WTC11 (cell line): ENCODE results near the gene SPATA13. TPM values are rescaled to one million over a fixed set of nuclear protein-coding genes. Genes with fewer than 3 reads are reported as not detected.

Experiments used
- ATAC-seq: fragments of 200-7000 bp; cut with Tn5 transposase; 2 replicates; pipeline ENCODE4 v1.10.0; 2021; ENCODE audit warnings: mild to moderate bottlenecking, moderate library complexity
- CTCF ChIA-PET: fragments of 300-600 bp; sonication (Branson Sonifier 250); formaldehyde crosslinking; loops from one replicate; lab custom pipeline; 2021; ENCODE audit warnings: antibody characterized with exemption; lab: Charles Lee
- POLR2A ChIA-PET: fragments of 350-600 bp; sonication (Branson Sonifier 250); formaldehyde crosslinking; loops from one replicate; lab custom pipeline; 2021; ENCODE audit warnings: antibody characterized with exemption; lab: Charles Lee
- DNase-seq: peaks from one replicate; pipeline ENCODE4 v3.0.0; 2021; ENCODE audit warnings: low spot score
- H3K27ac Mint-ChIP-seq: 2 replicates; pipeline ENCODE4 v1.8.0; 2021; ENCODE audit warnings: mixed read lengths
- H3K27me3 Mint-ChIP-seq: 2 replicates; pipeline ENCODE4 v1.8.0; 2021; ENCODE audit warnings: low read depth, mild to moderate bottlenecking, moderate library complexity, mixed read lengths
- H3K36me3 Mint-ChIP-seq: 2 replicates; pipeline ENCODE4 v1.8.0; 2021; ENCODE audit warnings: mixed read lengths
- H3K4me1 Mint-ChIP-seq: 2 replicates; pipeline ENCODE4 v1.8.0; 2022; ENCODE audit warnings: mixed read lengths
- H3K4me3 Mint-ChIP-seq: 2 replicates; pipeline ENCODE4 v1.8.0; 2021; ENCODE audit warnings: mild to moderate bottlenecking, moderate library complexity, mixed read lengths
- H3K9me3 Mint-ChIP-seq: 2 replicates; pipeline ENCODE4 v1.8.0; 2021; ENCODE audit warnings: mixed read lengths
- CREM ChIP-seq: sonication (generic); formaldehyde crosslinking; IDR thresholded peaks from 2 replicates; pipeline ENCODE4 v1.8.1; 2022; ENCODE audit warnings: mild to moderate bottlenecking, missing genetic modification reagents, moderate library complexity
- FOXJ3 ChIP-seq: sonication (generic); formaldehyde crosslinking; IDR thresholded peaks from 2 replicates; pipeline ENCODE4 v1.9.0; 2021; ENCODE audit warnings: missing genetic modification reagents, mild to moderate bottlenecking, borderline replicate concordance
- FOXP1 ChIP-seq: sonication (generic); formaldehyde crosslinking; IDR thresholded peaks from 2 replicates; pipeline ENCODE4 v1.8.0; 2022; ENCODE audit warnings: missing genetic modification reagents, mild to moderate bottlenecking, moderate library complexity, borderline replicate concordance
- GABPB1 ChIP-seq: sonication (generic); formaldehyde crosslinking; IDR thresholded peaks from 2 replicates; pipeline ENCODE4 v1.8.1; 2023; ENCODE audit warnings: mild to moderate bottlenecking, missing genetic modification reagents
- HMGA2 ChIP-seq: fragments of 250-450 bp; sonication (Bioruptor Pico); IDR thresholded peaks from 2 replicates; pipeline ENCODE4 v1.4.0; 2021; ENCODE audit warnings: mild to moderate bottlenecking, moderate library complexity
- IRF2 ChIP-seq: sonication (generic); formaldehyde crosslinking; IDR thresholded peaks from 2 replicates; pipeline ENCODE4 v1.8.0; 2022; ENCODE audit warnings: low read depth, missing genetic modification reagents, borderline replicate concordance
- MYBL2 ChIP-seq: sonication (generic); formaldehyde crosslinking; IDR thresholded peaks from 2 replicates; pipeline ENCODE4 v1.8.1; 2023; ENCODE audit warnings: mild to moderate bottlenecking, moderate library complexity, missing genetic modification reagents
- NFE2L1 ChIP-seq: sonication (generic); formaldehyde crosslinking; IDR thresholded peaks from 2 replicates; pipeline ENCODE4 v1.8.1; 2023; ENCODE audit warnings: missing genetic modification reagents
- RELA ChIP-seq: sonication (generic); formaldehyde crosslinking; IDR thresholded peaks from 2 replicates; pipeline ENCODE4 v1.8.1; 2022; ENCODE audit warnings: missing genetic modification reagents, mild to moderate bottlenecking, borderline replicate concordance
- SMAD4 ChIP-seq: sonication (generic); formaldehyde crosslinking; IDR thresholded peaks from 2 replicates; pipeline ENCODE4 v1.8.0; 2022; ENCODE audit warnings: mild to moderate bottlenecking, missing genetic modification reagents
- total RNA-seq: library from RNA; stranded (reverse); gene quantifications from 3 replicates; pipeline ENCODE4 v1.2.3, GENCODE V29; 2021
- TF ChIP-seq, protein P1 (sequence below): fragments of 200-600 bp; IDR thresholded peaks from 2 replicates; pipeline ENCODE4 v1.8.0; 2022; ENCODE audit warnings: antibody characterized with exemption
- TF ChIP-seq, protein P2 (sequence below): sonication (generic); formaldehyde crosslinking; IDR thresholded peaks from 2 replicates; pipeline ENCODE4 v1.8.1; 2022; ENCODE audit warnings: mild to moderate bottlenecking, missing genetic modification reagents, moderate library complexity, borderline replicate concordance
- TF ChIP-seq, protein P3 (sequence below): sonication (generic); formaldehyde crosslinking; IDR thresholded peaks from 2 replicates; pipeline ENCODE4 v1.8.0; 2023; ENCODE audit warnings: missing genetic modification reagents
- TF ChIP-seq, protein P4 (sequence below): sonication (generic); formaldehyde crosslinking; IDR thresholded peaks from 2 replicates; pipeline ENCODE4 v1.8.1; 2023; ENCODE audit warnings: mild to moderate bottlenecking, missing genetic modification reagents, borderline replicate concordance
- TF ChIP-seq, protein P5 (sequence below): sonication (generic); formaldehyde crosslinking; IDR thresholded peaks from 2 replicates; pipeline ENCODE4 v1.8.0; 2022; ENCODE audit warnings: mild to moderate bottlenecking, missing genetic modification reagents
- TF ChIP-seq, protein P6 (sequence below): sonication (generic); formaldehyde crosslinking; IDR thresholded peaks from 2 replicates; pipeline ENCODE4 v1.8.0; 2022; ENCODE audit warnings: mild to moderate bottlenecking, missing genetic modification reagents

The SPATA13 gene
- total RNA-seq, 1 experiment from 2014 or later: 29.0 TPM

DNA sequence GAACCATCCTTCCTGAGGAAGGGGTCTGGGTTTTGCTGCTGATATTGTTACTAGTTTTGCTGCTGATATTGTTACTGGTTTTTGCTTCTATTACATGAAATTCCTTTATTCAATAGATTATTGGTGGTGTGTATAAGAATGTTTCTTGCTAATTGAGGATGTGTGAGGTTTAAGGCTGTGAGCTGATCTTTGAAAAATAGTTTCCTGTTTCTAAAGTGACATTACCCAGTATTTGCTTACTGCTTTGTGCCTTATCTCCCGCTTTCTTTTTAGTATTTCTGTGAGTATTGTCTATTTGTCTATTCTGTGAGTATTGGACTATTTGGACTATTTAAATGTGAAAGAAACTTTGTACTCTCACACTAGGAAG is 110.7 kb downstream of the SPATA13 start:
- H3K36me3 Mint-ChIP-seq: 0 out of 2 replicates have a peak, but pooled peaks cover 3% of the 10 kb centered on the region
- ATAC-seq (no peak), DNase-seq (no peak)
- ChIA-PET POLR2A (no interaction called here), CTCF (interaction anchor here (1.0 kb wide), 1 partner anchor 17 kb away, joined by 3 read pairs; no protein-coding TSS in a partner anchor)
- 0 out of 2 replicates have a peak, but pooled peaks cover under 1% of the 10 kb centered on the region for H3K9me3 Mint-ChIP-seq
- no peak for TF ChIP-seq MYBL2 (CRISPR knock-in tag)
- TF ChIP-seq FOXJ3 (CRISPR knock-in tag): no peak
- TF ChIP-seq, protein P1, sequence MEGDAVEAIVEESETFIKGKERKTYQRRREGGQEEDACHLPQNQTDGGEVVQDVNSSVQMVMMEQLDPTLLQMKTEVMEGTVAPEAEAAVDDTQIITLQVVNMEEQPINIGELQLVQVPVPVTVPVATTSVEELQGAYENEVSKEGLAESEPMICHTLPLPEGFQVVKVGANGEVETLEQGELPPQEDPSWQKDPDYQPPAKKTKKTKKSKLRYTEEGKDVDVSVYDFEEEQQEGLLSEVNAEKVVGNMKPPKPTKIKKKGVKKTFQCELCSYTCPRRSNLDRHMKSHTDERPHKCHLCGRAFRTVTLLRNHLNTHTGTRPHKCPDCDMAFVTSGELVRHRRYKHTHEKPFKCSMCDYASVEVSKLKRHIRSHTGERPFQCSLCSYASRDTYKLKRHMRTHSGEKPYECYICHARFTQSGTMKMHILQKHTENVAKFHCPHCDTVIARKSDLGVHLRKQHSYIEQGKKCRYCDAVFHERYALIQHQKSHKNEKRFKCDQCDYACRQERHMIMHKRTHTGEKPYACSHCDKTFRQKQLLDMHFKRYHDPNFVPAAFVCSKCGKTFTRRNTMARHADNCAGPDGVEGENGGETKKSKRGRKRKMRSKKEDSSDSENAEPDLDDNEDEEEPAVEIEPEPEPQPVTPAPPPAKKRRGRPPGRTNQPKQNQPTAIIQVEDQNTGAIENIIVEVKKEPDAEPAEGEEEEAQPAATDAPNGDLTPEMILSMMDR: no peak
- TF ChIP-seq, all 79 proteins: peak for 0
- Mint-ChIP-seq H3K27me3 (no peaks in the 10 kb centered on the region), H3K27ac (0 out of 2 replicates have a peak overlapping the region, but pooled peaks have one; percentile 67), H3K4me1 (peaks cover 18% of the 10 kb centered on the region), H3K4me3 (no peak overlapping the region)

DNA sequence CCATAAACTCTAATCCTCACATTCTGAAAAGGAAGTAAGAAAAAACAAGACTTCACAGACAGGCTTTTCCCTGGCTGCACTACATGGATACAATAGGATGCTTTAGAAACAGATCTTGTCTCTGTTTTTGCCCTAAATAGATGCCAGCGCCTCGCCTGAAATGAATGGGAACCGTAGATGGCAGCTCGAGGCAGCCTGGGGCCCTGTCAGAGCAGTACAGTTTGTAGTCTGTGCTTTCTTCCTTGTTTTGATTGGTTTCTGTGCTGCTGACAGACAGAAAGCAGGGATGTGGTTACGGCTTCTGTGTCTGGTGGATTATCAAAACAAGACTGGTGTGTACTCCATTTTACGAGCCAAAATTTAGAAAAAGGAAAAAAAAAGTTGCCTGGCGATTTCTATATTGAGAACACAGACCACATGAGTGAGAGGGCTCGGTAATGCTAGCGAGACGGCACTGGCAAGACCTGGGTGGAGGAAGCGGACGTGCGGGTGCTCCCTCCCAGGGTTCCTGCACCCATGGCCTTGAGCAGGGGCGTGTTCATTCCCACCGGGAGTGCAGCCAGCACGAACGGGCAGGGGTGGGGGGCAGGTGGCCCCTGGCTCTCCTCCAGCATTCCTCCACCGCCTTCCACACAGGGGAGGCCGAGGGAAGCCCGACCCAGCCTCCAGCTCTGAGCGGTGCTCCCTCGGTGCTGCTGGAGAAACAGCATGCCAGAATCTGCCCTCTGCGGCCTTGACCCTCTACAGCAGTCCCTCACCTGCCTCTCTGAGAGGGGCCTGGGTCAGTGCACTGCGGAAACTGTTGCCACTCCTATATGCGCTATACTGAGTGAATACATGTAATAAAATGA is 111.3 kb downstream of the SPATA13 start:
- Mint-ChIP-seq H3K4me3 (no peak overlapping the region), H3K9me3 (peaks cover 5% of the 10 kb centered on the region; the same call in 1 of the 2 replicates), H3K36me3 (0 out of 2 replicates have a peak, but pooled peaks cover 5% of the 10 kb centered on the region), H3K4me1 (peaks cover 18% of the 10 kb centered on the region), H3K27ac (no peak overlapping the region), H3K27me3 (no peaks in the 10 kb centered on the region)
- ATAC-seq (no peak; the same call in 1 of the 2 replicates), DNase-seq (no peak)
- ChIA-PET CTCF (interaction anchor here (1.0 to 1.1 kb wide), 2 partner anchors 16 to 44 kb away, joined by 3 to 5 read pairs; no protein-coding TSS in a partner anchor), POLR2A (no interaction called here)
- TF ChIP-seq GABPB1 (CRISPR knock-in tag) (peak; percentile 16; the same call in 1 of the 2 replicates), RELA (CRISPR knock-in tag) (no peak), HMGA2 (no peak)
- TF ChIP-seq, protein P2, sequence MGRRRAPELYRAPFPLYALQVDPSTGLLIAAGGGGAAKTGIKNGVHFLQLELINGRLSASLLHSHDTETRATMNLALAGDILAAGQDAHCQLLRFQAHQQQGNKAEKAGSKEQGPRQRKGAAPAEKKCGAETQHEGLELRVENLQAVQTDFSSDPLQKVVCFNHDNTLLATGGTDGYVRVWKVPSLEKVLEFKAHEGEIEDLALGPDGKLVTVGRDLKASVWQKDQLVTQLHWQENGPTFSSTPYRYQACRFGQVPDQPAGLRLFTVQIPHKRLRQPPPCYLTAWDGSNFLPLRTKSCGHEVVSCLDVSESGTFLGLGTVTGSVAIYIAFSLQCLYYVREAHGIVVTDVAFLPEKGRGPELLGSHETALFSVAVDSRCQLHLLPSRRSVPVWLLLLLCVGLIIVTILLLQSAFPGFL (CRISPR knock-in tag): no peak
- TF ChIP-seq, protein P3, sequence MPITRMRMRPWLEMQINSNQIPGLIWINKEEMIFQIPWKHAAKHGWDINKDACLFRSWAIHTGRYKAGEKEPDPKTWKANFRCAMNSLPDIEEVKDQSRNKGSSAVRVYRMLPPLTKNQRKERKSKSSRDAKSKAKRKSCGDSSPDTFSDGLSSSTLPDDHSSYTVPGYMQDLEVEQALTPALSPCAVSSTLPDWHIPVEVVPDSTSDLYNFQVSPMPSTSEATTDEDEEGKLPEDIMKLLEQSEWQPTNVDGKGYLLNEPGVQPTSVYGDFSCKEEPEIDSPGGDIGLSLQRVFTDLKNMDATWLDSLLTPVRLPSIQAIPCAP: no peak

DNA sequence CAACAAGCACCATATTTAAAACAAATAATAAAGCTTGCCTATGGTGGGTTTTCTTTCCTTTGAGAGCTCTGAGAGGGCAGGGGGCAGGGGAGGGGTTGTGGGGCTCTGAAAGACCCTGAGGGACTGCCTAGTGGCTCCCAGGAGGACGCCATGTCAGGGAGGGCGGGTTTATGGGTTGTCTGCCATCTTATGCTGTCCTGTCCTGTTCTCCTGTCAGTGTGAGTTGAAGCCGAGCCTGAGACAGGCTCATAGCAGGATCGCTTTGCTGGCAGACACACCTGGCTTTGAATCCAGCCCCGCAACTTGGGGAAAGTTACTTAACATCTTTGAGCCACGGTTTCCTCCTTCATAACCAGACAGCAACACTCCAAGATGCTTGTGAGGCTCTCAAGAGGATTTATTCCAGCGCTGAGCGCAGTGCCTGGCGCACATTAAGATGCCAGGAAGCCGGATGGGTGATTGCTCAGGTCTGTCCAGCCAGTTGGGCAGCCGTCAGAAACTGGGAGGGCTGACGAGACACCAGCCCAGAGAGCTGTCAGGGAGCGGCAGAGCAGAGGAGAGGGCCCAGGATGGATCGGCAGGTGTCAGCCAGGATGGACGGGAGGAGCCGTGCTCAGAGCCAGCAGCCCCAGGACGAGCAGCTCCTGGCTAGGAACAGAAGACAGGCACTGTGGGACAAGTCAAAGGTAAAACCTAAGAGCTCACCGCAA is 112.1 kb downstream of the SPATA13 start:
- DNase-seq: no peak
- 0 out of 2 replicates have a peak, but pooled peaks cover 5% of the 10 kb centered on the region for H3K36me3 Mint-ChIP-seq
- CTCF ChIA-PET: interaction anchor here (1.1 kb wide), 2 partner anchors 44 to 45 kb away, joined by 5 to 6 read pairs; no protein-coding TSS in a partner anchor
- POLR2A ChIA-PET: no interaction called here
- no peaks in the 10 kb centered on the region for H3K27me3 Mint-ChIP-seq
- TF ChIP-seq SMAD4 (no peak), CREM (CRISPR knock-in tag) (no peak), MYBL2 (CRISPR knock-in tag) (no peak)
- peaks cover 17% of the 10 kb centered on the region for H3K4me1 Mint-ChIP-seq
- H3K27ac Mint-ChIP-seq: peak overlapping the region; percentile 52
- ATAC-seq: no peak
- H3K4me3 Mint-ChIP-seq: no peak overlapping the region
- peaks cover 6% of the 10 kb centered on the region; the same call in 1 of the 2 replicates for H3K9me3 Mint-ChIP-seq

DNA sequence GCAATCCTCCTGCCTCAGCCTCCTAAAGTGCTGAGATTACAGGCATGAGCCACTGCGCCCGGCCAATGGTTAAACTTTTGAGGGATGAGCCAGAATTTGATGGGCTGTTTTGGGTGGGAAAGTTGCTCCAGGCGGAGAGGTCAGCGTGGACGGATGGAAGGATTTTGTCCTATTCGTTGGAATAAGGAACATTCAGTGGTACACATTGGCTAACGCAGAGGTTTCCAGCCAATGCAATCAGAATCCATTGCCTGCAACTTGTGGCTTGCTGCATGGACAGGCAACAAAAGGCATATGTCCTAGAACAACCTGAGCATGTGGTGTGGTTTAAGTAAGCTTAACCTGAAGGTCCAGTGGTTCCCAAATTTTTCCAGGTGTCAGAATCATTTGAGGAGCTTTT is 113.4 kb downstream of the SPATA13 start:
- ATAC-seq (no peak), DNase-seq (no peak)
- POLR2A ChIA-PET: no interaction called here
- no peak overlapping the region for H3K4me3 Mint-ChIP-seq
- 0 out of 2 replicates have a peak, but pooled peaks cover 5% of the 10 kb centered on the region for H3K36me3 Mint-ChIP-seq
- CTCF ChIA-PET: interaction anchor here (1.0 kb wide), 2 partner anchors 85 to 254 kb away, joined by 3 to 4 read pairs; no protein-coding TSS in a partner anchor
- H3K9me3 Mint-ChIP-seq: peaks cover 6% of the 10 kb centered on the region; the same call in 1 of the 2 replicates
- H3K4me1 Mint-ChIP-seq: peaks cover 14% of the 10 kb centered on the region
- no peaks in the 10 kb centered on the region for H3K27me3 Mint-ChIP-seq
- no peak overlapping the region for H3K27ac Mint-ChIP-seq
- no peak for TF ChIP-seq FOXP1 (CRISPR knock-in tag)
- TF ChIP-seq, protein P4, sequence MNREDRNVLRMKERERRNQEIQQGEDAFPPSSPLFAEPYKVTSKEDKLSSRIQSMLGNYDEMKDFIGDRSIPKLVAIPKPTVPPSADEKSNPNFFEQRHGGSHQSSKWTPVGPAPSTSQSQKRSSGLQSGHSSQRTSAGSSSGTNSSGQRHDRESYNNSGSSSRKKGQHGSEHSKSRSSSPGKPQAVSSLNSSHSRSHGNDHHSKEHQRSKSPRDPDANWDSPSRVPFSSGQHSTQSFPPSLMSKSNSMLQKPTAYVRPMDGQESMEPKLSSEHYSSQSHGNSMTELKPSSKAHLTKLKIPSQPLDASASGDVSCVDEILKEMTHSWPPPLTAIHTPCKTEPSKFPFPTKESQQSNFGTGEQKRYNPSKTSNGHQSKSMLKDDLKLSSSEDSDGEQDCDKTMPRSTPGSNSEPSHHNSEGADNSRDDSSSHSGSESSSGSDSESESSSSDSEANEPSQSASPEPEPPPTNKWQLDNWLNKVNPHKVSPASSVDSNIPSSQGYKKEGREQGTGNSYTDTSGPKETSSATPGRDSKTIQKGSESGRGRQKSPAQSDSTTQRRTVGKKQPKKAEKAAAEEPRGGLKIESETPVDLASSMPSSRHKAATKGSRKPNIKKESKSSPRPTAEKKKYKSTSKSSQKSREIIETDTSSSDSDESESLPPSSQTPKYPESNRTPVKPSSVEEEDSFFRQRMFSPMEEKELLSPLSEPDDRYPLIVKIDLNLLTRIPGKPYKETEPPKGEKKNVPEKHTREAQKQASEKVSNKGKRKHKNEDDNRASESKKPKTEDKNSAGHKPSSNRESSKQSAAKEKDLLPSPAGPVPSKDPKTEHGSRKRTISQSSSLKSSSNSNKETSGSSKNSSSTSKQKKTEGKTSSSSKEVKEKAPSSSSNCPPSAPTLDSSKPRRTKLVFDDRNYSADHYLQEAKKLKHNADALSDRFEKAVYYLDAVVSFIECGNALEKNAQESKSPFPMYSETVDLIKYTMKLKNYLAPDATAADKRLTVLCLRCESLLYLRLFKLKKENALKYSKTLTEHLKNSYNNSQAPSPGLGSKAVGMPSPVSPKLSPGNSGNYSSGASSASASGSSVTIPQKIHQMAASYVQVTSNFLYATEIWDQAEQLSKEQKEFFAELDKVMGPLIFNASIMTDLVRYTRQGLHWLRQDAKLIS (CRISPR knock-in tag): no peak
- no peak for TF ChIP-seq IRF2 (CRISPR knock-in tag)
- TF ChIP-seq, protein P5, sequence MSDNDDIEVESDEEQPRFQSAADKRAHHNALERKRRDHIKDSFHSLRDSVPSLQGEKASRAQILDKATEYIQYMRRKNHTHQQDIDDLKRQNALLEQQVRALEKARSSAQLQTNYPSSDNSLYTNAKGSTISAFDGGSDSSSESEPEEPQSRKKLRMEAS (CRISPR knock-in tag): no peak
- no peak for TF ChIP-seq NFE2L1 (CRISPR knock-in tag)
- TF ChIP-seq, protein P6, sequence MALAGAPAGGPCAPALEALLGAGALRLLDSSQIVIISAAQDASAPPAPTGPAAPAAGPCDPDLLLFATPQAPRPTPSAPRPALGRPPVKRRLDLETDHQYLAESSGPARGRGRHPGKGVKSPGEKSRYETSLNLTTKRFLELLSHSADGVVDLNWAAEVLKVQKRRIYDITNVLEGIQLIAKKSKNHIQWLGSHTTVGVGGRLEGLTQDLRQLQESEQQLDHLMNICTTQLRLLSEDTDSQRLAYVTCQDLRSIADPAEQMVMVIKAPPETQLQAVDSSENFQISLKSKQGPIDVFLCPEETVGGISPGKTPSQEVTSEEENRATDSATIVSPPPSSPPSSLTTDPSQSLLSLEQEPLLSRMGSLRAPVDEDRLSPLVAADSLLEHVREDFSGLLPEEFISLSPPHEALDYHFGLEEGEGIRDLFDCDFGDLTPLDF (CRISPR knock-in tag): no peak
